Ishikawa (cell line): ENCODE data around the gene UBC.

Experiments
- CEBPB ChIP-seq: IDR thresholded peaks from 2 replicates; pipeline ENCODE4 v1.6.1; 2012
- CREB1 ChIP-seq: IDR thresholded peaks from 2 replicates; pipeline ENCODE4 v1.6.1; 2012; ENCODE audit warnings: low read depth
- EGR1 ChIP-seq: IDR thresholded peaks from 2 replicates; pipeline ENCODE4 v1.6.1; 2012
- EP300 ChIP-seq: IDR thresholded peaks from 2 replicates; pipeline ENCODE4 v1.6.1; 2012; ENCODE audit warnings: borderline replicate concordance
- FOXM1 ChIP-seq: IDR thresholded peaks from 2 replicates; pipeline ENCODE4 v1.6.1; 2012; ENCODE audit warnings: low read depth, borderline replicate concordance
- NFIC ChIP-seq: IDR thresholded peaks from 2 replicates; pipeline ENCODE4 v1.6.1; 2012
- RAD21 ChIP-seq: IDR thresholded peaks from 2 replicates; pipeline ENCODE4 v1.6.1; 2012; ENCODE audit warnings: low read depth
- TAF1 ChIP-seq: IDR thresholded peaks from 2 replicates; pipeline ENCODE4 v1.6.1; 2012; ENCODE audit warnings: low read depth, mild to moderate bottlenecking
- TCF12 ChIP-seq: IDR thresholded peaks from 2 replicates; pipeline ENCODE4 v1.6.1; 2012; ENCODE audit warnings: low read depth
- TEAD4 ChIP-seq: IDR thresholded peaks from 2 replicates; pipeline ENCODE4 v1.6.1; 2012
- YY1 ChIP-seq: IDR thresholded peaks from 2 replicates; pipeline ENCODE4 v1.6.1; 2012; ENCODE audit warnings: low read depth
- ZBTB7A ChIP-seq: IDR thresholded peaks from 2 replicates; pipeline ENCODE4 v1.6.1; 2012; ENCODE audit warnings: low read depth
- TF ChIP-seq, protein P1 (sequence below): IDR thresholded peaks from 2 replicates; pipeline ENCODE4 v1.6.1; 2012
- TF ChIP-seq, protein P2 (sequence below): IDR thresholded peaks from 2 replicates; pipeline ENCODE4 v1.6.1; 2012
- TF ChIP-seq, protein P3 (sequence below): IDR thresholded peaks from 2 replicates; pipeline ENCODE4 v1.6.1; 2012; ENCODE audit warnings: low read depth, mild to moderate bottlenecking

UBC gene

DNA sequence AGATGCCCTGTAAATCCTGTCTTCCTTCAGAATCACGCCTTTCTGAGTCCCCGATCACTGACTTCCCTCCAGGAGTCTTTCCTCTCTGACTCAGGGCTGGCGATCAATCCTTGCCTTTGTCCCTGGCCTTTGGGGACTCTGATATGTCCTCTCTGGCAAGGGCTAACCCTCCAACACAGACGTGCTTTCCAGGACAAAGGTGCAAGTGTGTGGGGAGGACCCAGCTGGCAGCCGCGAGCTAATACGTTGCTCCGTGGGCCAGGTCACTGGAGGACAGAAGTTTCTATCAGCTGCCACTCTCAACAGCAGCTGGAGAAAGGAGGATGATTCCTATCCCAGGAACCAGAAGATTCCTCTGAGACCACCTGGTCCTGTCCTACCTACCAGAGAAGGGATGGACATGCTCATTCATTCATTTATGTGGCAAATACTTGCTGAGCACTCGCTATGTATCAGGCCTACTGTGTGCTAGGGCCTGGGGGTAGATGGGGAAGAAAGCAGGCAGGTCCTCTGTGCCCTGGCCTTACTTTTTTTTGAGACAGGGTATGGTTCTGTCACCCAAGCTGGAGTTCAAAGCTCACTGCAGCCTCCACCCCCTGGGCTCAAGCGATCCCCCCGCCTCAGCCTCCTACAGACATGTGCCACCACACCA, 42.3 kb downstream of the UBC start:
- no peak for TF ChIP-seq CEBPB
- no peak for TF ChIP-seq TCF12
- TF ChIP-seq ZBTB7A: no peak
- no peak for TF ChIP-seq FOXM1
- TF ChIP-seq NFIC: no peak
- TF ChIP-seq, protein P1, sequence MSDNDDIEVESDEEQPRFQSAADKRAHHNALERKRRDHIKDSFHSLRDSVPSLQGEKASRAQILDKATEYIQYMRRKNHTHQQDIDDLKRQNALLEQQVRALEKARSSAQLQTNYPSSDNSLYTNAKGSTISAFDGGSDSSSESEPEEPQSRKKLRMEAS: no peak
- no peak for TF ChIP-seq YY1
- no peak for TF ChIP-seq TEAD4
- no peak for TF ChIP-seq TAF1

DNA sequence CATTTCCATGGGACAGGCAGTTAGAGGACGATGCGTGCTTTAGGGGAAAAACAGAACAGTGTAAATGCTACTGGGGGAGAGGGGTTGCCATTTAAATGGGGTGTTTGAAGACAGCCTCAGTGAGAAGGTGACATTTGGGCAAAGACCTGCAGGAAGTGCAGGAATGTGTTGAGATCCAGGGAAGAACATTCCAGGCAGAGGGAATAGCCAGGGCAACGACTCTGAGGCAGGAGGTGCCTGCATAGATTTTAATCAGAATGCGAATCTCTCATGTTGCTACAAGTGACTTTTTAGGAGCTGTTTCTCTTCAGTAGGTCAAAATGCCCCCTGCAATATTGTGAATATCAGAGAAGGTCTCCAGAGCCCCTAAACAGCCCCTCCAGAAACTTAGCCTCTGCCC, 43.2 kb downstream of the UBC start:
- no peak for TF ChIP-seq TEAD4
- TF ChIP-seq, protein P2, sequence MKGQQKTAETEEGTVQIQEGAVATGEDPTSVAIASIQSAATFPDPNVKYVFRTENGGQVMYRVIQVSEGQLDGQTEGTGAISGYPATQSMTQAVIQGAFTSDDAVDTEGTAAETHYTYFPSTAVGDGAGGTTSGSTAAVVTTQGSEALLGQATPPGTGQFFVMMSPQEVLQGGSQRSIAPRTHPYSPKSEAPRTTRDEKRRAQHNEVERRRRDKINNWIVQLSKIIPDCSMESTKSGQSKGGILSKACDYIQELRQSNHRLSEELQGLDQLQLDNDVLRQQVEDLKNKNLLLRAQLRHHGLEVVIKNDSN: no peak
- no peak for TF ChIP-seq CEBPB
- no peak for TF ChIP-seq FOXM1
- no peak for TF ChIP-seq ZBTB7A
- no peak for TF ChIP-seq TCF12
- TF ChIP-seq TAF1: no peak
- no peak for TF ChIP-seq CREB1

DNA sequence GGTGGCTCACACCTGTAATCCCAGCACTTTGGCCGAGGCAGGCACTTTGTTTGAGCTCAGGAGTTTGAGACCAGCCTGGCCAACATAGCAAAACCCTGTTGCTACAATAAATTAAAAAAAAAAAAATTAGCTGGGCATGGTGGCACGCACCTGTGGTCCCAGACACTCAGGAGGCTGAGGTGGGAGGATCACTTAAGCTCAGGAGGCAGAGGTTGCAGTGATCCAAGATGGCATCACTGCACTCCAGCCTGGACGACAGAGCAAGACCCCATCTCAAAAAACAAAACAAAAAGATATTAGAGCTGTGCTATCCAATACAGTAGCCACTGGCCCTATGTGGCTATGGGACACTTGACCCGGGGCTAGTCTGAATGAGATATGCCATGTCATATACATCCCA, 43.9 kb downstream of the UBC start:
- no peak for TF ChIP-seq FOXM1
- TF ChIP-seq RAD21: no peak
- TF ChIP-seq EGR1: no peak
- TF ChIP-seq ZBTB7A: no peak
- TF ChIP-seq NFIC: no peak
- TF ChIP-seq, protein P3, sequence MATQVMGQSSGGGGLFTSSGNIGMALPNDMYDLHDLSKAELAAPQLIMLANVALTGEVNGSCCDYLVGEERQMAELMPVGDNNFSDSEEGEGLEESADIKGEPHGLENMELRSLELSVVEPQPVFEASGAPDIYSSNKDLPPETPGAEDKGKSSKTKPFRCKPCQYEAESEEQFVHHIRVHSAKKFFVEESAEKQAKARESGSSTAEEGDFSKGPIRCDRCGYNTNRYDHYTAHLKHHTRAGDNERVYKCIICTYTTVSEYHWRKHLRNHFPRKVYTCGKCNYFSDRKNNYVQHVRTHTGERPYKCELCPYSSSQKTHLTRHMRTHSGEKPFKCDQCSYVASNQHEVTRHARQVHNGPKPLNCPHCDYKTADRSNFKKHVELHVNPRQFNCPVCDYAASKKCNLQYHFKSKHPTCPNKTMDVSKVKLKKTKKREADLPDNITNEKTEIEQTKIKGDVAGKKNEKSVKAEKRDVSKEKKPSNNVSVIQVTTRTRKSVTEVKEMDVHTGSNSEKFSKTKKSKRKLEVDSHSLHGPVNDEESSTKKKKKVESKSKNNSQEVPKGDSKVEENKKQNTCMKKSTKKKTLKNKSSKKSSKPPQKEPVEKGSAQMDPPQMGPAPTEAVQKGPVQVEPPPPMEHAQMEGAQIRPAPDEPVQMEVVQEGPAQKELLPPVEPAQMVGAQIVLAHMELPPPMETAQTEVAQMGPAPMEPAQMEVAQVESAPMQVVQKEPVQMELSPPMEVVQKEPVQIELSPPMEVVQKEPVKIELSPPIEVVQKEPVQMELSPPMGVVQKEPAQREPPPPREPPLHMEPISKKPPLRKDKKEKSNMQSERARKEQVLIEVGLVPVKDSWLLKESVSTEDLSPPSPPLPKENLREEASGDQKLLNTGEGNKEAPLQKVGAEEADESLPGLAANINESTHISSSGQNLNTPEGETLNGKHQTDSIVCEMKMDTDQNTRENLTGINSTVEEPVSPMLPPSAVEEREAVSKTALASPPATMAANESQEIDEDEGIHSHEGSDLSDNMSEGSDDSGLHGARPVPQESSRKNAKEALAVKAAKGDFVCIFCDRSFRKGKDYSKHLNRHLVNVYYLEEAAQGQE: no peak
- no peak for TF ChIP-seq CREB1
- TF ChIP-seq EP300: no peak
- no peak for TF ChIP-seq YY1
- no peak for TF ChIP-seq TCF12
- TF ChIP-seq, protein P2: no peak
- TF ChIP-seq, protein P1: no peak
- no peak for TF ChIP-seq TAF1
- TF ChIP-seq TEAD4: no peak
- TF ChIP-seq CEBPB: no peak

DNA sequence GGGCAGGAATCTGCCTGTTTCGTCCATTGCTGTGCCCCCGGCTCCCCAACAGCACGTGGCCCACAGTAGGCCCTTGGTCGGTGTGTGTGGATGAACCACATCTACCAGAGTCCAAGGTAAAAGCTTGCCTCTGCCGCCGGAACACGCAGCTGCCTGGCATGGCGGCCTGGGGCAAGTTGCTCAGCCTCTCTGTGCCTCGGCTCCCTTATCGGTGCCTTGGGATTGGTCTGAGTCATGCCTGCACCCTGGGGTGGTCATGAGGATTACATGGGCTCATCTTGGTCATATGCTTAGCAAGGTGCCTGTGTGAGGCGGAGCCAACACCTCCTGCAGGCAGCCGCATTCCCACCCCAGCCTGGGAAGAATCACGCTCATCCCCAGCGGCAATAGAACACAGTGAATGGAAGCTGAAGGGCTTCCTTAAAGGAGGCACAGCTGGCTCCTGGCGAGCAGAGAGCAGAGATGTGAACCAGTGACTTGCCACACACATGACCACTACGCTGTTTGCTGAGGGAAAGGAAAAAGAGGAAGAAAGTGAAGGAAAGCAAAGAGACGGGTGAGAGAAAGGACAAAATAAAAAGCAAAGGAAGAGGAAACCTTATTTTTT, 45.3 kb downstream of the UBC start:
- TF ChIP-seq NFIC: no peak
- no peak for TF ChIP-seq TAF1
- TF ChIP-seq, protein P1: no peak
- no peak for TF ChIP-seq RAD21
- TF ChIP-seq, protein P2: no peak
- TF ChIP-seq TEAD4: no peak
- TF ChIP-seq EGR1: no peak
- TF ChIP-seq YY1: no peak
- no peak for TF ChIP-seq CEBPB
- TF ChIP-seq EP300: no peak
- no peak for TF ChIP-seq CREB1

DNA sequence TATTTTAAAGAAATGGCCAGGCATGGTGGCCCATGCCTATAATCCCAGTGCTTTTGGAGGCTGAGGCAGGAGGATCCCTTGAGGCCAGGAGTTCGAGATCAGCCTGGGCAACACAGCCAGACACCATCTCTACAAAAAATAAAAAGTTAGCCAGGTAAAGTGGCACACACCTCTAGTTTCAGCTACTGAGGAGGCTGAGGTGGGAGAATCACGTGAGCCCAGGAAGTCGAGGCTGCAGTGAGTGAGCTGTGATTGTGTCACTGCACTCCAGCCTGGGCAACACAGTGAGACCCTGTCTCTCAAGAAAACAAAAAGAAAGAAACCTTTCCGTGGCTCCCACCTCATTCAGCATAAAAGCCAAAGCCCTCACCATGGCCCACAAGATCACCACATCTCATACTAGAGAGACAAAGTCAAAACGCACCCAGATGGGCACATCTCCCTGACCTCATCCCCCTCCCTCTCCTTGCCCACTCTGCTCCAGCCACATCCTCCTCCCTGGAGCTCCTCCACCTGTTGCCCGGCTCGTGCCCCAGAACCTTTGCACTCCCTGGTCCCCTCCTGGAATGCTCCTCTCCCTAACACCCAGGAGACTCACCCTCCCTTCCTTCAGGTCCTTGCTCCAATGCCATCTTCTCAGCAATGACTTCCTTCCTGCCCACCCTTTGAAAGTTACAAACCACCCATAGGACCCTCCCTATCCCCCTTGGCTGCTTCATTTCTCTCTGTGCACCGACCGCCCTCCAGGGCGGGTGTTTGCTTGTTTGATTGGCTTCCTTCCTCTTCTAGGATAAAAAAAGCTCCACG, 46.0 kb downstream of the UBC start:
- TF ChIP-seq EGR1: no peak
- TF ChIP-seq, protein P1: no peak
- TF ChIP-seq TCF12: no peak
- TF ChIP-seq, protein P3: no peak
- no peak for TF ChIP-seq TAF1
- TF ChIP-seq YY1: no peak
- TF ChIP-seq, protein P2: no peak
- TF ChIP-seq CREB1: no peak
- no peak for TF ChIP-seq TEAD4
- no peak for TF ChIP-seq RAD21
- TF ChIP-seq ZBTB7A: no peak
- TF ChIP-seq NFIC: no peak
